Lung microvascular endothelial cell (primary cell): ENCODE measurements around the gene OR10D3. TPM values are rescaled to one million over a fixed set of nuclear protein-coding genes. Genes with fewer than 3 reads are reported as not detected.
"Not testable (repeated sequence)": the region's sequence is repeated elsewhere in the genome, so short reads cannot be mapped to it uniquely, and the experiment has no call there.

Source experiments
- DNase-seq, 2 donors: peaks; one replicate each; pipeline versions ENCODE4 v3.0.0 to v3.0.0-alpha.2; 2010; ENCODE audit warnings: low read depth in 2 of 2
- total RNA-seq: library from RNA; depleted of rRNA; stranded (reverse); fragments of >200 nt; gene quantifications from 2 replicates; pipeline ENCODE4 v1.2.1, GENCODE V29; 2014

OR10D3 gene
- total RNA-seq, 1 donor from 2014 or later: not detected

DNA sequence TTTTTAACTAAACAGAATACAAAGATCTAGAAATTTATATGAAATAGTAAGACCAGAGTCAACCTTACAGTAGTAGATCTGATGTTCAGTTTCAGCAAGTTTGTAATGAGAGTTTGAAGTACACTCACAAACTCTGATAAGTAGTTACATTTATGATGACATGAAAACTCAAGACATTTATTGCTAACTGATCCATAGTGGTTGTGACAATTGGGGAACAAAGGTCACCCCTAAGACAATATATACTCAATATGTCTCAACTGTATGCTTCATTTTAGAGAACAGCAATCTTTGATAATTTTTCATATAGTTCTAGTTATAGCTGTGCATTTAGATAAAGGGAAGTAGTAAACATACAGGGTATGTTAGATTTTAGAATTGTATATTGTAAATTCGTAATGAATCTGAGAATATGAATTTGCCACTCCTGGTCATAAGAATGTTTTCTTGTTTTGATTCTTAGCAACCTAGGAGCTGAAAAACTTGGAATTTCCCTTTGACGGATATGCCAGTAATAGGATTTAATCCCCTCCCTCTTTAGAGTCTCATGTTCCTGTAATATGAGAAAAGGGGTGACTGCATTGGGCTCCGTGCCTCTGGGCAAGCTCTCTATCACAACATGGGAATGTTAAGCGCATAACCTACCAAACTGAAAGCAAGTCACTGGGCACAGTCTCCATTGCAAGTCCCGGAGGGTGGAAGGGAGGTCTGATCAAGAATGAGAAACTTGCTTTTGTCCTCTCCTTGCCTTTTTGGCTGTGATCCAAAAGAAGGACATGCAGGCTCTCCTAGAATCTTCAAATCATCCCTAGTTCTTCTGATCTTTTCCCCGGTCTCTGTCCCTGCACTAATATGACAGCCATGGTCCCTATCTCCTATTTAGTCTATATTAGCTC is 11.4 kb downstream of the OR10D3 start:
- DNase-seq: peak in 1 of 2 donors; percentile 28

DNA sequence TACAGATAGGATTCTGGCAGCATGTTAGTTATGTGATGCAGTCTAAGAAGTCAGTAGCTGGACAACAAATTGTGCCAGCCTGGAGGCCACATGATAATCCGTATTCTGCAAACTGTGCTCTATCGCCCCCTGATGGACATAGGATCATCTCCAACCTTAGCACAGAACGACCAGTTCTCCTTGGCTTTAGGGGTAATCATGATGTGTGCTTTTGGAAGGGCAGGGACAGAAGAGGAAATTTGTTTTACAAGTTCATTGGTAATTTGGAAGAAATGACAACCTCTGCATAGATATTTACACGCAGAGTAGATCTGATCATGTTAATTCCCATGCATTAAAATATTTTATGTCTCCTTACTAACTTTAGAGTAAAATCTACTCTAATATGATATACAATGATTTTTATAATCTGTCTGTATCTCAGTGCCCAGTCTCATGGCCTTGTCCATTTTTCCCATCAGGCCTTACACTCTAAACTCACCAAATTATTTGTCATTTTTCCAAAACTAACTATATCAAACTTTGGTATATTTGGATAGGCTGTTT is 12.1 kb downstream of the OR10D3 start:
- DNase-seq: peak; percentile 75 to 79

DNA sequence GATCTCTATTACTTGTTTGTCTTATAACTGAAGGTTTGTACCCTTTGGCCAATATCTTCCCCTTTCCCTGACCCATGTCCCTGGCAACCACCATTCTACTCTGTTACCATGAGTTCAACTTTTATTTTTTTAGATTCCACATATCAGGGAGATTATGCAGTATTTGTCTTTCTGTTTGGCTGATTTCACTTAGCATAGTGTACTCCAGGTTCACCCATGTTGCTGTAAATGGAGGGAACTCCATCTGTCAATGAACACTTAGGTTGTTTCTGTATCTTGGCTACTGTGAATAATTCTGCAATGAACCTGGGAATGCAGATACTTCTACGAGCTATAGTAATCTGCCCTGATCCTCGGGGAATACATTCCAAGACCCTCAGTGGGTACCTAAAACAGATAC is 14.9 kb downstream of the OR10D3 start:
- DNase-seq: no peak

DNA sequence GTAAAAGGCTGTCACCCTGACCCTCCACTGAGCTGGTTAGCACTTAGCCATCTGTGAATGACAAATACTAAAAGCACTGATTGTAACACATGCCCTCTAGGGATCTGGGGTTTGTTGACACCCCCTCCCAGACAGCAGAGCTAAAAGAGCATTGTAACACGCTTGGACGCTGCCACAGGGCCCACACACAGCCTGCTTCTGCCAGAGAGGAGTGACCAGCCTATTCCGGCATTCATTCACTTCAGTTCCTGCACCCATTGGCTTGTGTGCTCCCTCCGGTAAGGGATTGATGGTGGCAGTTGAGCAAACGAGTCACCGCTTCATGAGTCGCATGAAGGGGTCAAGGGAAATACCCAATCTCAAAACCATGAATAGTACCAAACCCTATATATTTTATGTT is 15.8 kb downstream of the OR10D3 start:
- no peak for DNase-seq

DNA sequence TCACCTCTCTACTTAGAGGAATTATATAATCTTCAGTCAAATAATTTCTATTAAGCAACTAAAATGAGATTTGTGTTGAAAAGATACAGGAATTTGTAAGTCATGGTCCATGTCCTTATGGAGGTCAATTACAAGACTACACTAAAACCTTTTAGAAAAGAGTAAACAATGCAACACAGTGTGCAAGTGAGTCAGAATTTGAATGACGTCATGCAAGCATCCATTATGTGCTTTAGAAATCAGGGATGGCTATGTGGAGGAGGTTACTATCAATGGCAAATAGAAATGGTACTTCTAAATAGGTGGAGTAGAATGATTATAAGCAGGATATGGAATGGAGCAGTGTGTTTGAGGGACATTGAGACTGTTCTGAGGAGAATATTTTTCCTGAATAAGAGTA is 16.6 kb downstream of the OR10D3 start:
- peak in 1 of 2 donors; percentile 28 for DNase-seq

DNA sequence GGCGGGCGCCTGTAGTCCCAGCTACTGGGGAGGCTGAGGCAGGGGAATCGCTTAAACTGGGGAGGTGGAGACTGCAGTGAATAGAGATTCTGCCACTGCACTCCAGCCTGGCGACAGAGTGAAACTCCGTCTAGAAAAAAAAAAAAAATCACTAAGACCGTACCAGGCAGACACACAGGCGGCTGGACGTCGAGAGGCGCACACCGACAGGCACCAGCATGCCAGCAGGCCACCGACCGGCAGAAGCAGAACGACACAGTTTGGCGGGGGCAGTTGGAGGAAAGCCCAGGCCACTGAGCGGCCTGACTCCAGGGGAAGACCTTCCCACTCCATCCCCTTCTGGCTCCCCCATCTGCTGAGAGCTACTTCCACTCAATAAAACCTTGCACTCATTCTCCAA is 17.5 kb downstream of the OR10D3 start:
- no peak for DNase-seq

DNA sequence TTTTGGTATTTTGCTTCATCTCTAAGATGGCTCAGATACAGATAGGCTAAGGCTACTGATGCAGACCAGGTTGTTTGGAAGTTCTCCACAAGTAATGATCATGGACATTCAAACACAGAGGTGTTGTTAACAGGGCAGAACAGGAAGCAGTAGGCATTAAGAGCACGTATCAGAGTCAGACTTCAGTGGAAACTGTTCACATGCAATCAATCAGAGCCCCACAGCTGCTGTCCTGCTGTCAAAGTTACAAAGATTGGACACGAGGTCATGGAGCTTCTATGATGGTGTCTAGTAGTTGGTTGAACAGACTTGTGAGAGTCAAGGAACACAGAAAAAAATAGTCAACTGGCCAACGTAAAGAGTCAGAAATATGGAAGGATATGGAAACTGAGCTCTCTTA is 19.8 kb downstream of the OR10D3 start:
- no peak for DNase-seq

DNA sequence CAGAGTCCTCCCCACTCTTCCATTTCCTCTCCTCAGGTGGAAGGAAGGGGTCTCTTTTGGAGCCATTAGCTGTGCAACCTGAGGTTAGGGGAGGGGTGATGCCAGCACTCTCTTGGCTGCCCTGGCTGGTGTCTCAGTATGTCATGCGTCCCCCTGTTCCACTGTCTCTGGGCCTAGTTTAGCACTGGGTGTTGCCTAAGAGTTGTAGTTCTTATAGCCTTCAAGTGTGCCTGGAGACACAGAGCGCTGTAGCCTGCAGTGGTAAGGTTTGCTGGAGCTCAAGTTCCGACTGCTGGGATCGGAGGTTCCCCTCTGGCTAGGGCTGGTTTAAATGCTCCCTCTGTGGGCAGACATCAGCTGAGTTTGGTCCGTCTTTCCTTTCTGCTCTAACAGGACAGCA is 20.9 kb downstream of the OR10D3 start:
- DNase-seq: no peak

DNA sequence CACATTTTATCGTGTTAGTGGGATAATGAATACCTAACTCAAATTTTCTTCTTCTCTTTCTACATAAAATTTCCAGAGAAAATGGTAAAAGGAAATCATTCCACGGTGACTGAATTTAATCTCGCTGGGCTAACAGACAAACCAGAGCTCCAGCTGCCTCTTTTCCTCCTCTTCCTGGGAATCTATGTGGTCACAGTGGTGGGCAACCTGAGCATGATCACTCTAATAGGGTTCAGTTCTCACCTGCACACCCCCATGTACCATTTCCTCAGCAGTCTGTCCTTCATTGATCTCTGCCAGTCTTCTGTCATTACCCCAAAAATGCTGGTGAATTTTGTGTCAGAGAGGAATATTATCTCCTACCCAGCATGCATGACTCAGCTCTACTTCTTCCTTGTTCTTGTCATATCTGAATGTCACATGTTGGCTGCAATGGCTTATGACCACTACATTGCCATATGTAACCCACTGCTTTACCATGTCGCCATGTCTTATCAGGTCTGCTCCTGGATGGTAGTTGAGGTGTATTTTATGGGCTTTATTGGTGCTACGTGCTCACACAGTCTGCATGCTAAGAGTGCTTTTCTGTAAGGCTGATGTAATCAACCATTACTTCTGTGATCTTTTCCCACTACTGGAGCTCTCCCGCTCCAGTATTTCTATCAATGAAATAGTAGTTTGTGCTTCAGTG is 24.1 kb downstream of the OR10D3 start:
- DNase-seq: no peak

DNA sequence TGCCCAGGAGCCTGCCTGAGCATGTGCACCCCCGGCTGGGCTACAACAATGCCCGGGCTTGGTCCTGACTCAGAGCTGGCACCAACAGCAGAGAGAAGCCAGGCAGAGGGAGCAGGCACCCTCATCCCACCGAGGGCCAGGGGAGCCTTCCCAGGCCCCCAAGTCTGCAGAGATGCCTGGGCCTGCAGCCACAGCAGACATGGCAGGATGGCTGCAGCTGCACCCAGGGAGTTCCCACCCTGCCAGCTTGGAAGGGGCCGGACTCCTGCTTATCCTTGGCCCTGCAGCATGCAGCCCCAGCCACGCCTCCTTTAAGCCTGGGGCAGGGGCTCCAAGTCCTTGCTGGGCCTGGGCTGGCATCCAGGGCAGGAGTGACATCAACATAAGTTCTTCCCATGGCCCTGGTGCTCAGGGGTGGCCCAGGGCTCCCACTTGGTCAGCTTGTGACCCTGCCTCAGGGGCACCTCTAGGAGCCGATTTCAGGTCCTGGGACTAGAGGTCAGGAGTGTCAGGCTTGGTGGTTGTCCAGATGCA is 26.7 kb downstream of the OR10D3 start:
- no peak for DNase-seq

DNA sequence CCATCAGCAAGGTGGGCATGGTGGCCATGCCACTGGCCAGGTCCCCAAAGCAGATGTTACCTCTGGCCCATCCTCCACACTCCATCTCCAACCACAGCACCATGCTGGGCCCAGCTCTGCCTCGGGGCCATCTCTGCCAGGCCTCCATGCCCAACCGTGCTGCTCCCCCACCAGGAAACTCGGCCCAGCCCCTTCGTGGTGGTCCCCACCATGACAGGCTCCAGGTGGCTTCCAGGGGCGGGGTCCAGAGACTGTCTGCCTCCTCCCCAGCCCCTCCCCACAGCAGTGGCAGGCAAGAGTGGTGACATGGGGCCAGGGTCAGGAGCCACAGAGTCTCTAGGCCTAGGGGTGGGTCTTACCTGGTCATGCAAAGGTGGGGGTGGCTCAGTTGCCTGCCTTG is 27.3 kb downstream of the OR10D3 start:
- DNase-seq: no peak

DNA sequence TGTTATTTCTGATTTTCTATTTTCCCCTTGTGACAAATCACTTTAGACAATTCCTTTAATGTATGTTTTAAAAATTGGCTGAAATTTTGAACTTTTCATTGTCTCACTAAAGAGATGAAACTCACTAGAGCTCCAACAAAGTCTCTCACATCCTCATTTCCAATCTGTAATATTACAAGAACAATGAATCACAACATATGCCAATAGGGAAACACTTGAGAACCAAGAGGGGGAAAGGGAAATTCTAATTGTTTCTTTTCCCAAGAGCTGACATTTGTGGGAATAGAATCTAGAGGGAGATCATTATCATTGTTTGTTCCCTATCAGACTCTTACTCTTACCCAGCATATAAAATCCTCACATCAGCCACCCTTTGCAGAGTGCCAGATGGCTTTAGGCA is 28.2 kb downstream of the OR10D3 start:
- no peak for DNase-seq

DNA sequence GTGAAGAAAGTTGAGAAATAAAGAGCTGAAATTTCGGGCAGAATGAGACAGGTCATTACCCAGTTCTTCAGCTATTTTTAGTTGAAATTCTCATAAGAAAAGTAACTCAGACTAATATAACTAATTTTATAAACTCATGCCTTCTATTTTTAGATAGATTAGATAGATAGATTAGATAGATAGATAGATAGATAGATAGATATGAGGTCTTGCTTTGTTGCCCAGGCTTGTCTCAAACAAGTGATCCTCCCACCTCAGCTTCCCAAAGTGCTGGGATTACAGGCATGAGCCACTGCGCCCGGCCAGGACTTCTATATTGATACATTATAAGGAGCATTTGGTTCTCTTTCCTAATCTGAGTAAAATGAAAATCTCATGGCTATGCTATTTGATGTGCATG is 30.9 kb downstream of the OR10D3 start:
- DNase-seq: no peak

DNA sequence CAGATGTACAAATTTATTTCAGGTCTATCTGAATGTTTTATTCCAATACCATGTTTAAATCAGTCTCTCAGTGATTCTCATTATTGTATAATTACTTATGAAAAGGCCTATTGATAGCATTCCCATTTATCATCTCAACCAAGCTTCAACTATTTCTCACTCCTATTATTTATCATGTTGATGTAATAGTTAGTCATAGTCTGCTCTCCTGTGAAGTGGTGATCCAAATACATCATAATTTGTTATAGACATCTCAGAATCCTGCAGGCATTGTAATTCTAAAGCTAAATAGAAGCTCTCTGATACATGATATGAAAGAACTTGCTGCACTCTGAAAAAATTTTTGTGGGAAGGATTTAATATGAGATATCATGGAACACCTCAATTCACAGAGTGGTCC is 36.0 kb downstream of the OR10D3 start:
- DNase-seq: no peak

DNA sequence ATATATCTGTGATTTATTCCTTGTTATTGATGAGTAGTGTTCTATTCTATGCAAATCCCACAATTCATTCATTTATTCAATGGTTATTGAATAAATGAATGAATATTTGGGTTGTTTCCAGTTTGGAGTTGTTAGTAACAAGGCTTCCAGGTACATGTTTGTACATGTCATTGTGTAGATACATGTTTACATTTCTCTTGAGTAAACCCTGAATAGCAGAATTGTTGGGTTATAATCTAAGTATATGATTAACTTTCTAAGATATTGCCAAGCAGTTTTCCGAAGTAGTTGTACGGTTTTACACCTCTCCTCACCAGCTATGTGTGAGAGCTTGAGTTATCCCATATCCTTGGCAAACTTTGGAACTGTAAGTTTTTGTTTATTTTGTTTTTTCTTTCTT is 39.3 kb downstream of the OR10D3 start:
- no peak for DNase-seq

DNA sequence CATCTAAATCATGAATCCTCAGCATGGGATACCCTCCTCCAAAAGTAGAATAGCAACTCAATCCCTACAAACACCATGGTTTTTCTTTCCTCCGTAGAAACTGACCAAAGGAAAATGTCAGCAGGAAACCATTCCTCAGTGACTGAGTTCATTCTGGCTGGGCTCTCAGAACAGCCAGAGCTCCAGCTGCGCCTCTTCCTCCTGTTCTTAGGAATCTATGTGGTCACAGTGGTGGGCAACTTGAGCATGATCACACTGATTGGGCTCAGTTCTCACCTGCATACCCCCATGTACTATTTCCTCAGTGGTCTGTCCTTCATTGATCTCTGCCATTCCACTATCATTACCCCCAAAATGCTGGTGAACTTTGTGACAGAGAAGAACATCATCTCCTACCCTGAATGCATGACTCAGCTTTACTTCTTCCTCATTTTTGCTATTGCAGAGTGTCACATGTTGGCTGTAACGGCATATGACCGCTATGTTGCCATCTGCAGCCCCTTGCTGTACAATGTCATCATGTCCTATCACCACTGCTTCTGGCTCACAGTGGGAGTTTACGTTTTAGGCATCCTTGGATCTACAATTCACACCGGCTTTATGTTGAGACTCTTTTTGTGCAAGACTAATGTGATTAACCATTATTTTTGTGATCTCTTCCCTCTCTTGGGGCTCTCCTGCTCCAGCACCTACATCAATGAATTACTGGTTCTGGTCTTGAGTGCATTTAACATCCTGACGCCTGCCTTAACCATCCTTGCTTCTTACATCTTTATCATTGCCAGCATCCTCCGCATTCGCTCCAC is 41.7 kb downstream of the OR10D3 start:
- not testable (repeated sequence) for DNase-seq

DNA sequence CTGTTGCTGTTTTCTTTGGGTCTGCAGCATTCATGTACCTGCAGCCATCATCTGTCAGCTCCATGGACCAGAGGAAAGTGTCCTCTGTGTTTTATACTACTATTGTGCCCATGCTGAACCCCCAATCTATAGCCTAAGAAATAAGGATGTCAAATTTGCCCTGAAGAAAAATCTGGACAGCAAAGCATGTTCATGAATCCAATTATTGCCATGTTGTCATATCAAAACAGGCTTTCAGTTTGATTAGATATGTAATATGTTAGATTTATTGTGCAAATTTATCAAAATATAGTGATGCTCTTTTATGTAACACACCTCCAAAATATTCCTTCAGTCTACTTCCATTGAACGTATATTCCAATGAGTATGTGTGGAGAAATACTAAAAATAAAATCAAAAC is 42.3 kb downstream of the OR10D3 start:
- no peak for DNase-seq

DNA sequence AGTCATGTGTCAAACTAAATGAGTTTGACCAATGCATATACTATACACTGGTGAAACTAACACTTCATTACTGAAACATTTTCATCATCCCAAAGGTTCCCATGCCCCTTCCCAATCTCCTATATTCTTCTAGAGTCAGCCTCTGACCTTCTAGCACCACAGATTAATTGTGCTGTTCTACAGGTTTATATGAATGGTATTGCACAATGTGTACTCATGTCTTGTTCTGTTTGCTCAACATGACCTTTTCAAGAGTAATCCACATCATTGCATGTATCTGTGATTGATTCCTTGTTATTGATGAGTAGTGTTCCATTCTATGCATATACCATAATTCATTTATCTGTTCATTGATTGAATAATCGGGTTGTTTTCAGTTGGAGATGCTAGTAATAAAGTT is 50.2 kb downstream of the OR10D3 start:
- no peak for DNase-seq
